Activated CD8-positive, alpha-beta memory T cell treated with anti-CD3 and anti-CD28 coated beads, Interleukin-2, amount 50 U/mL, for 1 hour (primary cell): Measurements from ENCODE around the gene DNAJA3.

ENCODE experiments used
- DNase-seq: peaks from one replicate; pipeline ENCODE4 v3.0.0-alpha.2; 2020; ENCODE audit errors: extremely low read depth

The DNAJA3 gene

DNA sequence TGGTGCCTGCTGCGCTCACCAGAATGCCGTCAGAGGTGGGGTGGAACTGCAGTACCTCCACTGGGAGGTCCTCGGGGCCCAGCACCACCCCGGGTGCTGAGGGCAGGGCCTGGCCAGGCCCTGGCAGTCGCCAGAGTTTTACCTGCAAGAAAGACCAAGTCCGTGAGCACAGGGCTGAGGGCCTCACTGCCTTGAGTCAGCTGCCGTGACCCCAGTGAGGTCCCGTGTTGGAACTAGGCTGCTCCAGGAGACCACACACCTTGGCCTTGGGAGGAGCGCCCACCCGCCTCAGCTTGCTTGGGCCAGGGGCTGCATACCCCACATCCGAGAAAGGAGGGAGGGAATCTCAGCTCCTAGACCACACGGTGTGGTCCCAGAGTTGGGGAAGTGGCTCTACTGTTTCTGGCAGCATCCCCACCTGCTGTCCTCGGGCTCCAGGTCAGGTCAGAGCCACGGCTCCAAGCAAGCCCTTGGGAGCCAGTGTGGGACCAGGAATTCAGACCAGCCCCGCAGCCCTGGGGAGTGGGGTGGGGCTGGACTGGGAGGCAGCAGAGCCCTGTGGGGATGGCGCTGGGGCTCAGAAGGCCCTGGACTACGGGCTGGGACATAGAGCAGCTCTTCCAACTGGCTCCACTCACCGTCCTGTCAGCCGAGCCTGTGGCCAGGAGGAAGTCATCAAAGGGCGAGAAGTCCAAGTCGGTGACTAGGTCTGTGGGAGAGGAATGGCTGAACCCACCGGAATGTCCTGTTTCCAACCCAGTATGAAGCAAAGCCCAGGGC is 17.9 kb upstream of the DNAJA3 start:
- no peak for DNase-seq

DNA sequence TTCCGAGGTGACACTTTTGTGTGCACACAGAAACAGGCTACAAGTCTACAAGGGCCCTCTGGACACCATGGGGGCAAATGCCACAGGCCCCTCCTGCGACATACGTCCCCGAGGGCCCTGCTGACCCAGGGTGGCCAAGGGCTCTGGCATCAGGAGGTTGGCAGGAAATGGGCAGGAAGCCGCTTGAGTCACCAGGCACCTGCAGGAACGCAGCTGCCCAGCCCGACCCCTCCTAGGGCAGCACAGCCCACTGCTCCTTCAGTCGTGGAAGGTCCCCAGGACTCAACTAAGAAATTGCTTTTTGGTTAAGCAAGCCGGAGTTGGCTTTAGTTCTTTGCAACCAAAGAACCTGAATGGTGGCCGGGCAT is 17.4 kb upstream of the DNAJA3 start:
- no peak for DNase-seq

DNA sequence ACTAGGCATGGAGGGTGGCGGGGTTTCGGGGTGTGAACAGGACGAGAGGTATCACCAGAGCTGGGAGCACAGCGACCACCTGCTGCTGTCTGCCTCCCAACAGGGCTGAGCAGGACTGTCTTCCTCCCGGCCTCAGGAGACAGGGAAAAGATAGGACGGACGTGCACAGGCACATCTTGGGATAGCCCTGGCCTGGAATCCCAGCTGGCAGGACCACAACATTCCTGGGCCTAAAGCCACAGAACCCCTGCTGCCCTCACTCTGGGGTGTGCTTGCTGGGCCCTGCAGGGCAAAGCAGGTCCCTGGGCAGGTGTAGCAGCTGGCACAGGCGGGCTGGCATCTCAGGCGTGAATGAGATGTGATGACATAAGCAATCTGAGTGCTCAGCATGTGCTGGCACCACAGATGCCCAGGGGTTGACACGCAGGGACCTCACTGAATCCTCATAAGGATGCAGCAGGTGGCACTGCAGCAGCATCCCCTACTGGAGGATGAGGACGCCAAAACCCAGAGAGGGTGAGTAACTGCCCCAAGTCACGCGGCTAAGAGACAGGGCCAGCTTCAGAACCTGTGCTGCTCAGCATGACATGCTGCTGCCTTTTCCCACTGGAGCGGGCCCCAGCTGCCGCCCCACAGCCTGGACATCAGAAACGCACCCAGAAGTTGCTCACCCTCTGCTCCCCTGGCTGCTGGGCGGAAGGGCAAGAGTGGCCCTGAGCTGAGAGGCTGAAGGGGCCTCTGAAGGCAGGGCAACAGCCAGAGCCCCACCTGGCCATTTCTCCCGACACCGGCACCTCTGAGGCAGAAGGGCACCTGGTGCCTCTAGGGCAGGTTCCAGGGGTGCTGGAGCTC is 16.4 kb upstream of the DNAJA3 start:
- no peak for DNase-seq

DNA sequence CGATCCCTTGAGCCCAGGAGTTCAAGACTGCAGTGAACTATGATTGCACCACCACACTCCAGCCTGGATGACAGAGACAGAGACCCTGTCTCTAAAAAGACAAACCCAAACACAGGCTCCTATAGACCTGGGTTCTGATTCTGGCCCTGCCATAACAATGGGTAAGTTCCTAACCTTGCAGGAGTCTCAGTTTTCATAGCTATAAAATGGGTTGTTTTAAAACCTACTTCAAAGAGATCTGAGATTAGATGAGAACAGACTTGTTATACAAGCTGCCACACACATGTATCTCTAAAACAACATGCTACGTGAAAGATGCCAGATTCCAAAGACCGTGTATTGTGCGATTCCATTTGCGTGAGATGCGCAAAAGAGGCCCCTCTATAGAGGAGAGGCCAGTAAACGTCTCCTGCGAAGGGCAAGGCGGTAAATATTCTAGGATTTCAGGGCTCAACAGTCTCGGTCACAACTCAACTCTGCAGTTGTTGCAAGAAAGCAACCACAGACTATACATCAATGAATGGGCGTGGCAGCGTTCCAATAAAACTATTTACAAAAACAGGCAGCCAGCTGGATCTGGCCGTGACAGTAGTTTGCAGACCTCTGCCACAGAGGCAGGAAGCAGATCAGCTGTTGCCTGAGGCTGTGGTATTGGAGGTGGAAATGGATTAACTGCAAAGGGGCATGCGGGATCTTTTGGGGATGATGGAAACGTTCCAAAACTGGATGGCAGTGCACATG is 15.2 kb upstream of the DNAJA3 start:
- no peak for DNase-seq

DNA sequence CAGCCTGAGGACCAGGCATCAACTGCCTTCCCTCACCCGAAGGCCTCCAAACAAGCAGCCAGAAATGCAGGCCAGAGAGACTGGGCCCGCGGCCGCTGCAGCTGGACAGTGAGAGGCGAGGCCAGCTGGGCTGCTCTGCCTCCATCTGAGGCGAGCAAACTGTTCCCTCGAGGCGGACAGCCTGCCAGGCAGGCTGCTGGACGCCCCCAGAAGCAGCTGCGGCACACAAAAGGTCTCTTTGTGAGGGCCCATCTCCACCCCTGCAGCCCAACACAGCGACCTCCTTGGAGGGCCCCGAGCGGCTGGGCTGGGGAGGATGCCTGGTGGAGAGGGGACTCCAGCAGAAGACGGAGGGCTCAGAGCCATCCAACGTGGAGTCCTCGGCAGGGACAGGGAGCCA is 14.0 kb upstream of the DNAJA3 start:
- no peak for DNase-seq

DNA sequence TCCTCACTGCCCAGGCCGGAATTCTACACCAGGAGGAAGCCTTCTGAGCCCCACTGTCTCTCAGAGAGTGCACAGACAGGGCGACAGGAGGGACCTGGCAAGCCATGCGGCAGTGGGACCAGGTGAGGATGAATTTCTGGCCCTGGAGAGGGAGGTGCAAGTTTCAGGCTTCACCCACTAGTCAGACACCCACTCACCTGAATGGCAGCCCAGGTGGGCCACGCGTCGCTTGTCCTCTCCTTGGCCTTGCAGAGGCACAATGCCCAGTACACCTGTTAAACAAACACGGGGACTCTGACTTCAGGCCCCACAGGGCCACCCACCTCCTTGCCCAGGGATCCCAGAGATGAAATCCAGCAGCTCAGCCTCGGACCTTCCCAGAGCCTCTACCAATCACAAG is 13.5 kb upstream of the DNAJA3 start:
- DNase-seq = no peak

DNA sequence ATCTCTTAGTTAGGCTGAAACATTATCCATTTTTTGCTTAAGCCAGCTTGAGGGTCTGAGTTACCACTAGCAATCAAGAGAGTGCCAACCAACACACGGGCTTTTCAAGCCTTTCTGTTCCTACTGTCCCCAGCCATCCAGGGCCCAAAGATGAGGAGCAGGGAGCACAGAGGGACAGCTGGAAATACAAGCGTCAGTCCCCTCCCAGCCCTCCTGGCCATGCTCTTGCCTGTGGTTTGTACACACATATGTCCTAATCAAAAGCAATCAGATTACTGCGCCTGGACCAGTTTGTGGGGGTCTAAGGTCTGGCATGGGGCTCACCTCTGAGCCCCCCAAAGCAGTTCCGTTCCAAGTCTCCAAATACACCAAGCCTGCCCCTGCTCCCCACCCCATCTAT is 12.8 kb upstream of the DNAJA3 start:
- DNase-seq = no peak

DNA sequence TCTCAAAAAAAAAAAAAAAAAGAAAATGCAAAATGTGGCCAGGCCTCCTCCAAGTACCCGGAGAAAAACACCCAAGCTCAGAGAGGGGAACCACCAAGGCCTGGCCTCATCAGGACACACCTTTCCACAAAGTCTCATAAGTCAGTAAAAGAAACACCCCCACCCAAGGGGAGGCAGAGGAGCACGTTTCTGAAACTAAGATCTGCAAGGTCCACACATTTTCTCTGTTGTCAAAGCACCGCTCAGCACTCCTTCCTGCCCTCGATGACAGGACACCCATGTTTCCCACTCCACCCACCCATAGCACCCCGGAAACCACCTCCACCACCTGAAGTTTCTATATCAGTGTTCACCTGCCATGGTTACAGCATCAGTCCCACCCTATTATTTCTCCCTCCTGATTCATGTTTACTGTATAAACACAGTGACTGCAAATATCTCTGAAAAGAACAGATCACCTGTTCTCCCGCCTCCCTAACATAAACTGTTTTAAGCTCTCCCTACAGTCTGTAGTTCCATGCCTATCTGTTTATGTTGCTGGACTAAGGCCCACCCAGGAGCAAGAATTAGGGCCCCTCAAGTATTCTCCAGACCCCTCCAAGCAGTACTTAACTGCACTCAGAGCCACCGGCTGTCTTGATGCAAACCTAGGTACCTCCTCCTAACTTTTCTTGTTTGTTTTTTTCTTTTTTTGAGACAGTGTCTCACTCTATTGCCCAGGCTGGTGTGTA is 11.3 kb upstream of the DNAJA3 start:
- DNase-seq = peak; percentile 71

DNA sequence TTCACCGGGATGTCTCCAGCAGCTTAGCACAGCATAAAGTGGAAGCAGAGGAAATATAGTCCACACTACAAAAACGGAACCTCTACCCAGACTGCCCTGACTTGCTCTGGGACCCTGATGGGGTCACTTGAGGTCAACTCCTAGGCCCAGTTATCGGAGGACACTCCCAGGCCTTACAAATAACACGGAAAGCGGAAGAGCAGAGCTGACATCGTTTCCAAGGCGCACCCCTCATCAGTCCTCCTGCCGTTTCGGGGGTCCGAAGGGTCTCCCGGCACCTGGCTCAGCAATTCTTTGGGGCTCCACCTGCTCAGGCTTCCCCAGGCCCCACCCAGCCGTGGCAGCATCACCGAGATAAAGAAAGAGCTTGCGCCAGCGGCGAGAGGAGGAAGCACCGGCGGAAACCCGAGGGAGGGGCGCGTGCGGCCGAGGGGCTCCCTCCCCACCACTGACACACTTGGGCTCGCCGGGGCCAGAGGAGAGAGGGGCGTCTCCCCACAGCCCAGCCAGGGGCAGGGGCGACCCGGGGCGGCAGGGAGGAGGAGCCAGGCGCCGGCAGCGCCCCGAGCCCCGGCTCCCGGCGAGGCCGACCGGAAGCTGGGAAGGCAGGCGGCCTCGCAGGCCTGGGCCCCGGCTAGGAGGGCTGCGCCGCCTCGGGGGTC is 10.0 kb upstream of the DNAJA3 start:
- no peak for DNase-seq

DNA sequence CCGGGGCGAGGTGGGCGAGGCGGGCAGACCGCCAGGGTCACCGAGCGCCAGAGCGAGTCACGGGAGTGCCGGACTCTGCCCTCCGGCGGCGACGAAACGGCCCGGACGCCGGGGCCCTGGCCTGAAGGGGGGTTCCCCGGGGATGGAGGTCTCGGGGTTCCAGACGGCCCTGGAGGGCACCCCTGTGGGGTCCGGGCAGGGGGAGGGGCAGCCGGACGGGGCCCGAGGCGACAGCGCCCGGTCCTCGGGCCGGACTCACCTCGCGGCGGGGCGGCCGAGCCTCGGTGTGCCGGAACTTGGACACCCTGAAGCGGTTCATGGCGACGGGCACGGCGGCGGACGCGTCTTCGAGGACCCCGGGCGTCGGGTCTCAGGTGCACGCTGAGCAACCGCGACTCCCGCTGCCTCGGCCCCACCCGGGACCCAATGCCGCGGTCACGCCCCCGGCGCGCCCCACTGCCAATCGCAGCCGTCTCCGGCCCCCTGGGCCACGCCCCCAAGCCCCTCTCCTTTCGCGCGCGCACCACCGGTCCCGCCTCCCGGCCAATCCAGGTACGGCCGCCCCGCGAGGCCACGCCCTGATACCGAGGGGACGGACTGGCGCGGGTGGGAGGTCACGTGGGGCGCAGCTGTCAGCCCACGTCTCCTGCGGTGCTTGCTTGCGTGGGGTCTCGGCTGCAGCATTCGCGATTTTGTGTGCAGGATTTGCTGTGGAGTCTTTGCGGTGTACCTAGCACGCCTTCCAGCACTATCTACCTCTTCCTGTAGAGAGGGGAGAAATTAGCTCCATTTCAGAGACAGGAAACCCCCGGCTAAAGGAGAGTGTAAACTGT is 9.3 kb upstream of the DNAJA3 start, which contains the start of gene CORO7:
Gene CORO7, minus strand, starts transcription at position 397 of the 833 bp plus-strand sequence. Its CDS starts 78 bp downstream, at position 319.
- DNase-seq = peak; percentile 98

DNA sequence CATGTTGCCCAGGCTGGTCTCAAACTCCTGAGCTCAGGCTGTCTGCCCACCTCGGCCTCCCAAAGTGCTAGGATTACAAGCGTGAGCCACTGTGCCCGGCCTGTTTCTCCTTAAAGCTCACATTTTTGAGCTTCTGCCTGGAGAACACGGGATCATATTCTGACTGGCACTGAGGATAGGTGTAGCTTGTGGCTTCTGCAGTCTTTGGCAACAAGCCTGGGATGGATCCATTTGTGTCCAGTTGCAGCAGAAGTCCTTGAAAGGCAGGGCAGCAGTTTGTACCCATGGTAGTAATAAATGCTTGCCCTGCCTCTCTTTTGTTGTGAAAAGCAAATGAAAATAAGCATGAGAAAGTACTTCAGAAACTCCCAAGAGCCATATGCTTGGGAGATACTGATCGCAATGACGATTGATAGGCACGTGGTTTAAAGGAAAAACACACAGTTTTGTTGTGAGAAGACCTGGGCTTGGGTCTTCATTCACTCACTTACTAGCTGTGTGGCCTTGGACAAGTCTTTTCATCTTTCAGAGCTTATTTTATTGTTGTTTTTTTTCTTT is 6.2 kb upstream of the DNAJA3 start:
- no peak for DNase-seq

DNA sequence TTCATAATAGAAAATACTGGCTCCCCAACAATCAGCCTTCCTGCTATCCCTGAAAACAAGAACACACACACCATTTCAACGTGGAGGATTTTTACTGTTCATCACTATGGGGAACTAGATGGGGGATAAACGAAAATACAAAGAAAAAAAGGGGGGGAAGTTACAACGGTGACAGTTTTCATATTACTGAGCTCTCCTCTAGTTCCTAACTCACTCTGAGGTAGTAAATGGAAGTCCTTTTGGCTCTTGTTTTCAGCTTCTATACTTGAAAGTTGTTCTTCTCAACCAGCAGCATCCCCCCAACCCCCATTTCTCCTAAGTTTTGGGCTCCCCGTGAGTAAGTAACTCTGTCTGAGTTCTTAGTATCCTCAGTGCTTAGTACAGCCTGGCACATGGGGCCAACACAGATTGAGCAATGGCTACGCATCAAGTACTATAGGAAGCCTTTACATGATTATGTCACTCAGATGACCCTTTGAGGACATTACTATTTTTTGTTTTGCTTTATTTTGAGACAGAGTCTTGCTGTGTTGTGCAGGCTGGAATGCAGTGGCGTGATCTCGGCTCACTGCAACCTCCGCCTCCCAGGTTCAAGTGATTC is 5.1 kb upstream of the DNAJA3 start:
- DNase-seq = no peak

DNA sequence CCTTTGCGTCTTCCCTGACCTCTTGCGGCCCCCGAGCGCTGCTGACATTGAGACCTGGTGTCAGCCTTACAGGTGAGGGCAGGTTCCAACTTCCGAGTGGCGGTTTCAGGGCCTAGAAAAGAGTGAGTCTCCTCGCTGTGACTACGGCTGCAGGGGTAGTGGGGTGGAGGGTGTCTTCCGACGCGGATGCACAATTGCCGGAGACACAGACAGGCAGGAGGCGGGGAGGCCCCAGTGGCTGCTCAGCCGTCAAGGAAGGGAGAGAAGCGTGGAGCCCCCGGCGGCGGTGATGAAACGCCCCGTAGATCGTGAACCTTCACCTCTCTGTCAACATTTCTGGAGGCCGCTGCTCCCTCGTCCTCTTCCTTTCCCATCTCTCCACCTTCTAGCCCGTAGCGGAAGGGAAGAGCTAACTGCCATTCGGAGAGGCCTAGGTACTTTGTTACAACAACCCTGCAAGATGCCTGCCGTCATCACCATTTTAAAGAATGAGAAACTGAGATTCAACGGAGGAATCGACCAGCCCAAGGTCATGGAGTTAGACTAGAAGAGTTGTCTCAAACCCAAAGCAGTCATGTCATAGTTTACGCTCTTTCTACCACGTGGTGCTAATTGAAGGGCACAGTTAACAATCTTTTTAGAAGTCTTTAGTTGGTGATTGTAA is 485 bp downstream of the DNAJA3 start:
- no peak for DNase-seq

DNA sequence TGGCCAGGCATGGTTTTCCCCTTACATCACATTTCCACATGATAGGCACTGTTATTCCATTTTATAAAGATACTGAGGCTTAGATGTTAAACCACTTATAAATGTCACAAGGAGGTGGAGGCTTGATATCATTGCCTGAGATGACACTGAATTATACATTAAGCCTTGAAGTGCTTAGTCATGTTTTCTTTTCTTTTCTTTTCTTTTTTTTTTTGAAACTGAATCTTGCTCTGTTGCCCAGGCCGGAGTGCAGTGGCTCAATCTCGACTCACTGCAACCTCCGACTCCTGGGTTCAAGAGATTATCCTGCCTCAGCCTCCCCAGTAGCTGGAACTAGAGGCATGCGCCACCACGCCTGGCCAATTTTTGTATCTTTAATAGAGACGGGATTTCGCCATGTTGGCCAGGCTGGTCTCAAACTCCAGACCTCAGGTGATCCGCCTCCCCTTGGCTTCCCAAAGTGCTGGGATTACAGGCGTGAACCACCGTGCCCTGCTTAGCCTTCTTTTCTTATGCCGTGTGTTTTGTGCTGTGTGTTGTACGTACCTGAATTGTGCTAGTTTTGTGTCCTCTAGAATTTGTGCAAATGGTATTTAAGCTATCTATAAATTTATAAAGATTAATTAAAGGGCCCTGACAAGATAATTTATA is 1.2 kb downstream of the DNAJA3 start:
- no peak for DNase-seq

DNA sequence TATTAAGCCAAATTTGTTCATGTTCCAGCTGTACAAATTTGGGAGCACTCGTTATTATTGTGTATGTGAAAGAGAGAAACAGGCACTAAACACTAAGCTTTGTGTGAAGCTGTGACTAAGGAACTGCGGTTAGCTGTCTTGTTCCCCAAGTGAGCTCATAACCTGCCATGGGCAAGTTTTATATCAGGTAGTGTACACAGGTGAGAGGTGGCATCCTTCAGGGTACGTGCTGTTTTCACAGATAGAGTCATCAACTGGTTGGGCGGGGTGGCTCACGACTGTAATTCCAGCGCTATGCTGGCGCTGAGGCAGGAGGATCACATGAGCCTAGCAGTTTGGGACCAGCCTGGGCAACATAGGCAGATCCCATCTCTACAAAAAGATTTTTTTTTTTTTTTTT is 2.8 kb downstream of the DNAJA3 start:
- no peak for DNase-seq

DNA sequence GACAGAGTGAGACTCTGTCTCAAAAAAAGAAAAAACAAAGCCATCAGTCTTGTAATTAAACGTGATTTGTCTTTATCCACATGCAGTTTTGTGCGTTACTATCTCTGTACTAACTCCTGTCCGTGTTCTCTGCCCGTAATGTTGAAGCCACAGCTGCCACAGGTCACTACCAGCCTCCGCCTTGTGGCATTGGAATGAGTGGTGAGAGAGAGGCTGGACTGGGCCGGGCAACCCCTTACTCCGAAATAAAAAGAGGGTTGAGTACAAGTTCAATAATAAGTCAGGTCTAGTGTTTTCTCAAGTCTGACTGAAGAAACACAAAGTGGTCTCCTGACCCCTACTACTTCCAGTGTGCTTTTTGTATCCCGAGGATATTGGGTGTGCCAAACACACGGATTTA is 5.4 kb downstream of the DNAJA3 start:
- no peak for DNase-seq

DNA sequence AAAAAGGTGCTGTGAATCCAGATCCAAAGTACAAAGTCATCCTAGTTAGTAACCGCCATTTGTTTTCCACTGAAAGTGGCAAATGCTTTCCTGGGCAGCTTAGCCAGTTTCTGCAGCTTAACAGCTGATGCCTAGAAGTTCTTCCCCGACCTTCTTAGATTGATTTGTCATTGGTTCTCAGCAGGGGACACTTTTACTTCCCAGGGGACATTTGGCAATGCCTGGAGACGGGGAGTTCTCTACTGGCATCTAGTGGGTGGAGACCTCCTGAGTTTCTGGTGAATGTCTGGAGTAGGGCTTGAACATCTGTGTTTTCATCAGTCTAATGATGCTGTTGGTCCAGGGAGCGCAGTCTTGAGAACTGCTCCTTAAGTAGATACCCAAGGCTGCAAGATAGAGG is 7.6 kb downstream of the DNAJA3 start:
- no peak for DNase-seq
